NT2/D1 (cell line): ENCODE measurements around the gene EIF4G1.

Experiments used
- SUZ12 ChIP-seq: IDR thresholded peaks from 2 replicates; pipeline ENCODE4 v1.6.1; 2011; ENCODE audit not compliant: insufficient read length, insufficient read depth; ENCODE audit errors: extremely low read depth
- YY1 ChIP-seq: IDR thresholded peaks from 2 replicates; pipeline ENCODE4 v1.6.1; 2011; ENCODE audit not compliant: insufficient read length, insufficient read depth
- ZNF274 ChIP-seq: IDR thresholded peaks from 2 replicates; pipeline ENCODE4 v1.6.1; 2011; ENCODE audit warnings: mild to moderate bottlenecking, low read depth, low read length

- TF ChIP-seq YY1 (no peak), SUZ12 (no peak), ZNF274 (no peak)
These were observed 36.2 kb downstream of the EIF4G1 start for GRCh38 chr3:184350618-184351017.
